ENCODE results near the gene NUP205. TPM values are rescaled to one million over a fixed set of nuclear protein-coding genes. Genes with fewer than 3 reads are reported as not detected.

NUP205 gene
- total RNA-seq, 1 experiment from 2014 or later: 75.1 TPM

- Mint-ChIP-seq H3K4me3 (ENCODE audit: low read depth, unreplicated experiment) (no peak overlapping the region), H3K9me3 (ENCODE audit: low read depth, unreplicated experiment) (no peaks in the 10 kb centered on the region), H3K27me3 (ENCODE audit: unreplicated experiment) (no peaks in the 10 kb centered on the region), H3K36me3 (ENCODE audit: insufficient read depth, unreplicated experiment) (no peaks in the 10 kb centered on the region), H3K27ac (ENCODE audit: unreplicated experiment) (no peak overlapping the region), H3K4me1 (ENCODE audit: low read depth, unreplicated experiment) (no peaks in the 10 kb centered on the region)
- TF ChIP-seq, protein P1, sequence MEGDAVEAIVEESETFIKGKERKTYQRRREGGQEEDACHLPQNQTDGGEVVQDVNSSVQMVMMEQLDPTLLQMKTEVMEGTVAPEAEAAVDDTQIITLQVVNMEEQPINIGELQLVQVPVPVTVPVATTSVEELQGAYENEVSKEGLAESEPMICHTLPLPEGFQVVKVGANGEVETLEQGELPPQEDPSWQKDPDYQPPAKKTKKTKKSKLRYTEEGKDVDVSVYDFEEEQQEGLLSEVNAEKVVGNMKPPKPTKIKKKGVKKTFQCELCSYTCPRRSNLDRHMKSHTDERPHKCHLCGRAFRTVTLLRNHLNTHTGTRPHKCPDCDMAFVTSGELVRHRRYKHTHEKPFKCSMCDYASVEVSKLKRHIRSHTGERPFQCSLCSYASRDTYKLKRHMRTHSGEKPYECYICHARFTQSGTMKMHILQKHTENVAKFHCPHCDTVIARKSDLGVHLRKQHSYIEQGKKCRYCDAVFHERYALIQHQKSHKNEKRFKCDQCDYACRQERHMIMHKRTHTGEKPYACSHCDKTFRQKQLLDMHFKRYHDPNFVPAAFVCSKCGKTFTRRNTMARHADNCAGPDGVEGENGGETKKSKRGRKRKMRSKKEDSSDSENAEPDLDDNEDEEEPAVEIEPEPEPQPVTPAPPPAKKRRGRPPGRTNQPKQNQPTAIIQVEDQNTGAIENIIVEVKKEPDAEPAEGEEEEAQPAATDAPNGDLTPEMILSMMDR (IDR thresholded peaks at IDR 0.05; ENCODE audit: unreplicated experiment): no peak
- BruUV-seq (replicated peaks): no TSS peak
- intact Hi-C loops (cut with micrococcal nuclease; ENCODE audit: unreplicated experiment): no loop called here
- no peak for DNase-seq
- CTCF ChIA-PET: no interaction called here
These were observed 39.0 kb upstream of the NUP205 start for GRCh38 chr7:135518748-135519147.

DNA sequence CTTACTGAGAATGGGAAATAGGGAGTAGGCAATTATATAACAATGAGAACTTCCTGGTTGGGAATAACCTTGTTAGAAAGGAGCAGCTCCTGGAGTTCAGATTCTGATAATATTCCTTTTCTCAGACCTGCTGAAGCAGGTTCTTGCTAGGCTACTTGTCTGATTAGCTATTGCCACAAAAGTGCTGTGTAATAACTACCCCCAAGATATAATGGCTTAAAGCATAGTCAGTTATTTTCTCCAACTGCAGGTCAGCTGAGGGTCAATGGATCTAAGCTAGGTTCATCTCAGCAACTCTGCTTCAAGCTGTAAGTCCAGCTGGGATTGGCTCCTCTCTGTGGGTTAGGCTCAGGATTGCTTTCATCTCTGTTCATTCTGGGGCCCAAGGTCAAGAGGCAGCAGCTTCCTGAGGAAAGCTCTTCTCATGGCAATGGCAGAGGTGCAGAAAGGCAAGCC lies 38.5 kb upstream of the NUP205 start:
- Mint-ChIP-seq H3K27ac (ENCODE audit: unreplicated experiment) (no peak overlapping the region), H3K9me3 (ENCODE audit: low read depth, unreplicated experiment) (no peaks in the 10 kb centered on the region), H3K4me3 (ENCODE audit: low read depth, unreplicated experiment) (no peak overlapping the region), H3K27me3 (ENCODE audit: unreplicated experiment) (no peaks in the 10 kb centered on the region), H3K36me3 (ENCODE audit: insufficient read depth, unreplicated experiment) (no peaks in the 10 kb centered on the region), H3K4me1 (ENCODE audit: low read depth, unreplicated experiment) (no peaks in the 10 kb centered on the region)
- CTCF ChIA-PET: interaction anchor here (0.6 kb wide), 1 partner anchor 239 kb away, joined by 3 read pairs; no protein-coding TSS in a partner anchor
- BruUV-seq (replicated peaks): no TSS peak
- intact Hi-C loops (cut with micrococcal nuclease; ENCODE audit: unreplicated experiment): no loop called here
- no peak for DNase-seq
- TF ChIP-seq, protein P1 (IDR thresholded peaks at IDR 0.05; ENCODE audit: unreplicated experiment): no peak

- TF ChIP-seq, protein P1 (IDR thresholded peaks at IDR 0.05; ENCODE audit: unreplicated experiment): no peak
- intact Hi-C loops (cut with micrococcal nuclease; ENCODE audit: unreplicated experiment): no loop called here
- Mint-ChIP-seq H3K36me3 (ENCODE audit: insufficient read depth, unreplicated experiment) (no peaks in the 10 kb centered on the region), H3K4me1 (ENCODE audit: low read depth, unreplicated experiment) (no peaks in the 10 kb centered on the region), H3K27me3 (ENCODE audit: unreplicated experiment) (no peaks in the 10 kb centered on the region), H3K9me3 (ENCODE audit: low read depth, unreplicated experiment) (no peaks in the 10 kb centered on the region), H3K4me3 (ENCODE audit: low read depth, unreplicated experiment) (no peak overlapping the region), H3K27ac (ENCODE audit: unreplicated experiment) (no peak overlapping the region)
- DNase-seq: no peak
- BruUV-seq (replicated peaks): no TSS peak
- CTCF ChIA-PET: no interaction called here
These were observed 37.8 kb upstream of the NUP205 start for GRCh38 chr7:135519871-135520270.

GRCh38 chr7:135522509-135522908 lies 35.2 kb upstream of the NUP205 start:
- CTCF ChIA-PET: interaction anchor here (1.0 kb wide), 1 partner anchor 321 kb away, joined by 3 read pairs; no protein-coding TSS in a partner anchor
- TF ChIP-seq, protein P1 (IDR thresholded peaks at IDR 0.05; ENCODE audit: unreplicated experiment): no peak
- intact Hi-C loops (cut with micrococcal nuclease; ENCODE audit: unreplicated experiment): no loop called here
- Mint-ChIP-seq H3K9me3 (ENCODE audit: low read depth, unreplicated experiment) (no peaks in the 10 kb centered on the region), H3K4me1 (ENCODE audit: low read depth, unreplicated experiment) (no peaks in the 10 kb centered on the region), H3K27ac (ENCODE audit: unreplicated experiment) (no peak overlapping the region), H3K27me3 (ENCODE audit: unreplicated experiment) (no peaks in the 10 kb centered on the region), H3K36me3 (ENCODE audit: insufficient read depth, unreplicated experiment) (no peaks in the 10 kb centered on the region), H3K4me3 (ENCODE audit: low read depth, unreplicated experiment) (no peak overlapping the region)
- no TSS peak for BruUV-seq (replicated peaks)
- no peak for DNase-seq

All from Calu3 (cell line).